Measurements from ENCODE around the gene USP10. TPM values are rescaled to one million over a fixed set of nuclear protein-coding genes. Genes with fewer than 3 reads are reported as not detected.

USP10 gene
- polyA plus RNA-seq, 2 donors = 17.1 to 25.9 TPM

- no peak overlapping the region for H3K4me3 ChIP-seq (ENCODE audit: low read depth in 1 of 2, low read length in 2 of 2)
- no peaks in the 10 kb centered on the region for H3K27me3 ChIP-seq (ENCODE audit: control insufficient read depth in 1 of 2, insufficient read depth in 2 of 2, low read length in 2 of 2)
- peaks cover 0 to 5% of the 10 kb centered on the region in 2 donors for H3K9me3 ChIP-seq (ENCODE audit: control insufficient read depth in 2 of 2, insufficient read depth in 1 of 2, low read depth in 1 of 2, low read length in 1 of 2)
- peaks cover 11 to 23% of the 10 kb centered on the region in 2 donors for H3K36me3 ChIP-seq (ENCODE audit: control insufficient read depth in 2 of 2, insufficient read depth in 2 of 2, low read length in 1 of 2)
- H3K27ac ChIP-seq (ENCODE audit: low read depth in 2 of 2, low read length in 1 of 2) = no peak overlapping the region
- WGBS, 2 donors = 85% methylated on average over 17 of the region's 17 CpGs
- peaks cover 0 to 3% of the 10 kb centered on the region in 2 donors for H3K4me1 ChIP-seq (ENCODE audit: control insufficient read depth in 2 of 2, insufficient read depth in 2 of 2, low read length in 1 of 2)
Measured at GRCh38 chr16:84761448-84762368, 61.9 kb downstream of the USP10 start.

GRCh38 chr16:84763164-84763563 is 63.4 kb downstream of the USP10 start:
- H3K27ac ChIP-seq (ENCODE audit: low read depth in 2 of 2, low read length in 1 of 2) = no peak overlapping the region
- no peak overlapping the region for H3K4me3 ChIP-seq (ENCODE audit: low read depth in 1 of 2, low read length in 2 of 2)
- H3K27me3 ChIP-seq (ENCODE audit: control insufficient read depth in 1 of 2, insufficient read depth in 2 of 2, low read length in 2 of 2) = no peaks in the 10 kb centered on the region
- peaks cover 0 to 5% of the 10 kb centered on the region in 2 donors for H3K9me3 ChIP-seq (ENCODE audit: control insufficient read depth in 2 of 2, insufficient read depth in 1 of 2, low read depth in 1 of 2, low read length in 1 of 2)
- peaks cover 0 to 3% of the 10 kb centered on the region in 2 donors for H3K4me1 ChIP-seq (ENCODE audit: control insufficient read depth in 2 of 2, insufficient read depth in 2 of 2, low read length in 1 of 2)
- WGBS, 2 donors = 91 to 93% methylated on average over 8 of the region's 8 CpGs
- peaks cover 11 to 23% of the 10 kb centered on the region in 2 donors for H3K36me3 ChIP-seq (ENCODE audit: control insufficient read depth in 2 of 2, insufficient read depth in 2 of 2, low read length in 1 of 2)

- 94 to 96% methylated on average over 17 of the region's 17 CpGs for WGBS, 2 donors
- peaks cover 11 to 23% of the 10 kb centered on the region in 2 donors for H3K36me3 ChIP-seq (ENCODE audit: control insufficient read depth in 2 of 2, insufficient read depth in 2 of 2, low read length in 1 of 2)
- no peaks in the 10 kb centered on the region for H3K27me3 ChIP-seq (ENCODE audit: control insufficient read depth in 1 of 2, insufficient read depth in 2 of 2, low read length in 2 of 2)
- H3K27ac ChIP-seq (ENCODE audit: low read depth in 2 of 2, low read length in 1 of 2) = no peak overlapping the region
- H3K4me3 ChIP-seq (ENCODE audit: low read depth in 1 of 2, low read length in 2 of 2) = no peak overlapping the region
- H3K4me1 ChIP-seq (ENCODE audit: control insufficient read depth in 2 of 2, insufficient read depth in 2 of 2, low read length in 1 of 2) = peaks cover 0 to 3% of the 10 kb centered on the region in 2 donors
- peaks cover 0 to 5% of the 10 kb centered on the region in 2 donors for H3K9me3 ChIP-seq (ENCODE audit: control insufficient read depth in 2 of 2, insufficient read depth in 1 of 2, low read depth in 1 of 2, low read length in 1 of 2)
Measured at GRCh38 chr16:84763629-84764028, 63.8 kb downstream of the USP10 start.

- Histone ChIP-seq H3K4me3 (ENCODE audit: low read depth in 1 of 2, low read length in 2 of 2) (no peak overlapping the region), H3K9me3 (ENCODE audit: control insufficient read depth in 2 of 2, insufficient read depth in 1 of 2, low read depth in 1 of 2, low read length in 1 of 2) (peaks cover 0 to 5% of the 10 kb centered on the region in 2 donors), H3K27ac (ENCODE audit: low read depth in 2 of 2, low read length in 1 of 2) (no peak overlapping the region), H3K36me3 (ENCODE audit: control insufficient read depth in 2 of 2, insufficient read depth in 2 of 2, low read length in 1 of 2) (peaks cover 18 to 32% of the 10 kb centered on the region in 2 donors), H3K4me1 (ENCODE audit: control insufficient read depth in 2 of 2, insufficient read depth in 2 of 2, low read length in 1 of 2) (peaks cover 0 to 3% of the 10 kb centered on the region in 2 donors), H3K27me3 (ENCODE audit: control insufficient read depth in 1 of 2, insufficient read depth in 2 of 2, low read length in 2 of 2) (no peaks in the 10 kb centered on the region)
- 78 to 82% methylated on average over 2 of the region's 2 CpGs for WGBS, 2 donors
Measured at GRCh38 chr16:84764970-84765369, 65.2 kb downstream of the USP10 start.

GRCh38 chr16:84765616-84766580 is 66.1 kb downstream of the USP10 start:
- 88 to 89% methylated on average over 17 of the region's 17 CpGs for WGBS, 2 donors
- no peak overlapping the region for H3K27ac ChIP-seq (ENCODE audit: low read depth in 2 of 2, low read length in 1 of 2)
- peaks cover 17 to 32% of the 10 kb centered on the region in 2 donors for H3K36me3 ChIP-seq (ENCODE audit: control insufficient read depth in 2 of 2, insufficient read depth in 2 of 2, low read length in 1 of 2)

GRCh38 chr16:84766978-84767773 is 67.4 kb downstream of the USP10 start:
- Histone ChIP-seq H3K4me3 (ENCODE audit: low read depth in 1 of 2, low read length in 2 of 2) (no peak overlapping the region), H3K9me3 (ENCODE audit: control insufficient read depth in 2 of 2, insufficient read depth in 1 of 2, low read depth in 1 of 2, low read length in 1 of 2) (peaks cover 0 to 5% of the 10 kb centered on the region in 2 donors), H3K36me3 (ENCODE audit: control insufficient read depth in 2 of 2, insufficient read depth in 2 of 2, low read length in 1 of 2) (peaks cover 17 to 32% of the 10 kb centered on the region in 2 donors), H3K4me1 (ENCODE audit: control insufficient read depth in 2 of 2, insufficient read depth in 2 of 2, low read length in 1 of 2) (peaks cover 0 to 3% of the 10 kb centered on the region in 2 donors), H3K27ac (ENCODE audit: low read depth in 2 of 2, low read length in 1 of 2) (no peak overlapping the region), H3K27me3 (ENCODE audit: control insufficient read depth in 1 of 2, insufficient read depth in 2 of 2, low read length in 2 of 2) (no peaks in the 10 kb centered on the region)
- WGBS, 2 donors = 78% methylated on average over 11 of the region's 11 CpGs

More at GRCh38 chr16:84765616-84766580, 66.1 kb downstream of the USP10 start:
- peaks cover 0 to 3% of the 10 kb centered on the region in 2 donors for H3K4me1 ChIP-seq (ENCODE audit: control insufficient read depth in 2 of 2, insufficient read depth in 2 of 2, low read length in 1 of 2)
- H3K9me3 ChIP-seq (ENCODE audit: control insufficient read depth in 2 of 2, insufficient read depth in 1 of 2, low read depth in 1 of 2, low read length in 1 of 2) = peaks cover 0 to 5% of the 10 kb centered on the region in 2 donors
- H3K27me3 ChIP-seq (ENCODE audit: control insufficient read depth in 1 of 2, insufficient read depth in 2 of 2, low read length in 2 of 2) = no peaks in the 10 kb centered on the region
- H3K4me3 ChIP-seq (ENCODE audit: low read depth in 1 of 2, low read length in 2 of 2) = no peak overlapping the region

- Histone ChIP-seq H3K27me3 (ENCODE audit: control insufficient read depth in 1 of 2, insufficient read depth in 2 of 2, low read length in 2 of 2) (no peaks in the 10 kb centered on the region), H3K36me3 (ENCODE audit: control insufficient read depth in 2 of 2, insufficient read depth in 2 of 2, low read length in 1 of 2) (peaks cover 17 to 36% of the 10 kb centered on the region in 2 donors), H3K27ac (ENCODE audit: low read depth in 2 of 2, low read length in 1 of 2) (no peak overlapping the region), H3K4me3 (ENCODE audit: low read depth in 1 of 2, low read length in 2 of 2) (no peak overlapping the region), H3K9me3 (ENCODE audit: control insufficient read depth in 2 of 2, insufficient read depth in 1 of 2, low read depth in 1 of 2, low read length in 1 of 2) (peaks cover 0 to 5% of the 10 kb centered on the region in 2 donors), H3K4me1 (ENCODE audit: control insufficient read depth in 2 of 2, insufficient read depth in 2 of 2, low read length in 1 of 2) (peaks cover 0 to 3% of the 10 kb centered on the region in 2 donors)
- 79 to 81% methylated on average over 4 of the region's 4 CpGs for WGBS, 2 donors
Measured at GRCh38 chr16:84768061-84768807, 68.4 kb downstream of the USP10 start.

GRCh38 chr16:84768808-84769197 is 69.0 kb downstream of the USP10 start:
- no peaks in the 10 kb centered on the region for H3K27me3 ChIP-seq (ENCODE audit: control insufficient read depth in 1 of 2, insufficient read depth in 2 of 2, low read length in 2 of 2)

More at GRCh38 chr16:84768808-84769197, 69.0 kb downstream of the USP10 start:
- H3K4me1 ChIP-seq (ENCODE audit: control insufficient read depth in 2 of 2, insufficient read depth in 2 of 2, low read length in 1 of 2) = no peaks in the 10 kb centered on the region
- 96 to 98% methylated on average over 4 of the region's 4 CpGs for WGBS, 2 donors
- no peak overlapping the region for H3K4me3 ChIP-seq (ENCODE audit: low read depth in 1 of 2, low read length in 2 of 2)
- peaks cover 17 to 35% of the 10 kb centered on the region in 2 donors for H3K36me3 ChIP-seq (ENCODE audit: control insufficient read depth in 2 of 2, insufficient read depth in 2 of 2, low read length in 1 of 2)
- no peak overlapping the region for H3K27ac ChIP-seq (ENCODE audit: low read depth in 2 of 2, low read length in 1 of 2)
- peaks cover 0 to 2% of the 10 kb centered on the region in 2 donors for H3K9me3 ChIP-seq (ENCODE audit: control insufficient read depth in 2 of 2, insufficient read depth in 1 of 2, low read depth in 1 of 2, low read length in 1 of 2)

Measured in esophagus (tissue), 2 donors.